Measurements from ENCODE around the gene SORCS2. TPM values are rescaled to one million over a fixed set of nuclear protein-coding genes. Genes with fewer than 3 reads are reported as not detected.

Gene SORCS2
- total RNA-seq, 2 donors from 2014 or later, result 1.0 to 4.4 TPM

DNA sequence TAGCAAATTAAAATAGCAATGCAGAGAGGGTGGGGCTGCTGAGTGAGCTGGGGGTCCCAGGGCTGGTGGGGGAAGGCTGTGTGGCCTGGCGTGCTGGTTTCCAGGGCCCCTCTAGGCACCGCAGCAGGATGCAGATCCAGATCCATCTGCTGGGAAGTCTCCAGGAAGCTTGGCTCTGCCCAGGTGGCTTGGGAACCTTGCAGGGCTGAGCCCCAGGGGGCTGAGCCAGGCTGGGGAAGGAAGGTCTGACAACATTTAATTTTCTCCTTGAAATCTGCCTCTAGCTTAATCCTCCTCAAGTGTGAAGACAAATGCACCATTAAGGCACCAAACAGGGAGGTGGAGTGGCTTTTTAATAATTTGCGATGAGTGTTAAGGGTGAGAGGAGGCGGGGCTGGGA lies 31.7 kb downstream of the SORCS2 start:
- intact Hi-C loops (cut with DNase I), result no loop called here
- TF ChIP-seq POLR2AphosphoS5 (IDR thresholded peaks at IDR 0.05) (no peak), CTCF (IDR thresholded peaks at IDR 0.05) (no peak), POLR2A (IDR thresholded peaks at IDR 0.05) (no peak)
- 82% methylated on average over 4 of the region's 4 CpGs for WGBS

GRCh38 chr4:7224878-7225533 lies 32.7 kb downstream of the SORCS2 start:
- TF ChIP-seq CTCF (IDR thresholded peaks at IDR 0.05) (no peak), POLR2A (IDR thresholded peaks at IDR 0.05) (no peak), POLR2AphosphoS5 (IDR thresholded peaks at IDR 0.05) (no peak)
- 82% methylated on average over 11 of the region's 11 CpGs for WGBS
- no peaks in the 10 kb centered on the region for H3K36me3 ChIP-seq
- H3K27me3 ChIP-seq (replicated peaks; ENCODE audit: insufficient read depth), result no peaks in the 10 kb centered on the region
- H3K4me3 ChIP-seq, result no peak overlapping the region
- H3K9me3 ChIP-seq, result no peaks in the 10 kb centered on the region
- DNase-seq (ENCODE audit: low spot score), result no peak
- no peak overlapping the region for H3K27ac ChIP-seq
- no peaks in the 10 kb centered on the region for H3K4me1 ChIP-seq (replicated peaks)
- intact Hi-C loops (cut with DNase I), result no loop called here

More for the DNA sequence above, 31.7 kb downstream of the SORCS2 start:
- Histone ChIP-seq H3K9me3 (no peaks in the 10 kb centered on the region), H3K4me3 (no peak overlapping the region), H3K27ac (no peak overlapping the region), H3K27me3 (replicated peaks; ENCODE audit: insufficient read depth) (no peaks in the 10 kb centered on the region), H3K36me3 (no peaks in the 10 kb centered on the region), H3K4me1 (replicated peaks) (no peaks in the 10 kb centered on the region)
- no peak for DNase-seq (ENCODE audit: low spot score)

- Histone ChIP-seq H3K27ac (no peak overlapping the region), H3K36me3 (no peaks in the 10 kb centered on the region), H3K4me3 (no peak overlapping the region), H3K9me3 (no peaks in the 10 kb centered on the region), H3K27me3 (replicated peaks; ENCODE audit: insufficient read depth) (no peaks in the 10 kb centered on the region), H3K4me1 (replicated peaks) (no peaks in the 10 kb centered on the region)
- TF ChIP-seq POLR2AphosphoS5 (IDR thresholded peaks at IDR 0.05), result no peak
- no peak for TF ChIP-seq POLR2A (IDR thresholded peaks at IDR 0.05)
- TF ChIP-seq CTCF (IDR thresholded peaks at IDR 0.05), result no peak
- intact Hi-C loops (cut with DNase I), result no loop called here
- 68% methylated on average over 22 of the region's 22 CpGs for WGBS
- DNase-seq (ENCODE audit: low spot score), result no peak
Measured at GRCh38 chr4:7226439-7226838, 34.1 kb downstream of the SORCS2 start.

DNA sequence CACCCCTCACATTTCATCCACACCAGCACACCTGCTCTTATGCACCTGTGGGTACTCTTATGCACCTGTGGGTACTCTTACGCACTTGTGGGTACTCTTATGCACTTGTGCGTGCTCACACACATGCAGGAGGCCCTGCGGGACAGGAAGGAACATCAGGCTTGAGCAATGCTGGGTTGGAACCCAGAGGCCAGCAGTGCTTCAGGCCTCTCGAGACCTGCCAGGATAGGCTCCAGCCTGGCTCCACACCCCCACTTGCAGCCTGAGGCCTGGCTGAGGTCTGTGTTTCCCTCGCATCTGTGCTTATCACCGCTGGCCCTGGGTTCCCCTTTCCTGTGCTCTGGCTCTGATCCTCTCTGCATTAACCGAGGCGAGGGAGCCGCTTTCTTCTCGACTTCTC lies 34.7 kb downstream of the SORCS2 start:
- no peaks in the 10 kb centered on the region for H3K27me3 ChIP-seq (replicated peaks; ENCODE audit: insufficient read depth)
- DNase-seq (ENCODE audit: low spot score), result no peak
- H3K4me3 ChIP-seq, result no peak overlapping the region
- TF ChIP-seq CTCF (IDR thresholded peaks at IDR 0.05), result no peak
- no peak for TF ChIP-seq POLR2A (IDR thresholded peaks at IDR 0.05)
- no peak for TF ChIP-seq POLR2AphosphoS5 (IDR thresholded peaks at IDR 0.05)
- H3K9me3 ChIP-seq, result no peaks in the 10 kb centered on the region
- H3K27ac ChIP-seq, result no peak overlapping the region
- H3K4me1 ChIP-seq (replicated peaks), result no peaks in the 10 kb centered on the region
- 87% methylated on average over 10 of the region's 10 CpGs for WGBS
- no peaks in the 10 kb centered on the region for H3K36me3 ChIP-seq
- intact Hi-C loops (cut with DNase I), result no loop called here

- H3K4me3 ChIP-seq, result no peak overlapping the region
Measured at GRCh38 chr4:7228734-7229133, 36.4 kb downstream of the SORCS2 start.

More at GRCh38 chr4:7228734-7229133, 36.4 kb downstream of the SORCS2 start:
- Histone ChIP-seq H3K27me3 (replicated peaks; ENCODE audit: insufficient read depth) (no peaks in the 10 kb centered on the region), H3K27ac (no peak overlapping the region), H3K36me3 (no peaks in the 10 kb centered on the region), H3K4me1 (replicated peaks) (no peaks in the 10 kb centered on the region), H3K9me3 (no peaks in the 10 kb centered on the region)
- DNase-seq (ENCODE audit: low spot score), result no peak
- no peak for TF ChIP-seq CTCF (IDR thresholded peaks at IDR 0.05)
- TF ChIP-seq POLR2A (IDR thresholded peaks at IDR 0.05), result no peak
- TF ChIP-seq POLR2AphosphoS5 (IDR thresholded peaks at IDR 0.05), result no peak
- 98% methylated on average over 11 of the region's 11 CpGs for WGBS
- intact Hi-C loops (cut with DNase I), result no loop called here

All from prostate gland (tissue), 2 donors.